GM21381 (cell line): Measurements from ENCODE around the gene CABCOCO1.
A peak's percentile ranks its signal among the peaks of the same experiment; 100 is the strongest.

Experiments
- ATAC-seq: cut with Tn5 transposase; IDR thresholded peaks from one replicate; pipeline ENCODE4 v1.9.1; 2021; ENCODE audit warnings: mild to moderate bottlenecking, moderate library complexity; ENCODE audit not compliant: unreplicated experiment

Gene CABCOCO1

GRCh38 chr10:61752111-61753011 is 89.6 kb downstream of the CABCOCO1 start:
- ATAC-seq = peak; percentile 54

DNA sequence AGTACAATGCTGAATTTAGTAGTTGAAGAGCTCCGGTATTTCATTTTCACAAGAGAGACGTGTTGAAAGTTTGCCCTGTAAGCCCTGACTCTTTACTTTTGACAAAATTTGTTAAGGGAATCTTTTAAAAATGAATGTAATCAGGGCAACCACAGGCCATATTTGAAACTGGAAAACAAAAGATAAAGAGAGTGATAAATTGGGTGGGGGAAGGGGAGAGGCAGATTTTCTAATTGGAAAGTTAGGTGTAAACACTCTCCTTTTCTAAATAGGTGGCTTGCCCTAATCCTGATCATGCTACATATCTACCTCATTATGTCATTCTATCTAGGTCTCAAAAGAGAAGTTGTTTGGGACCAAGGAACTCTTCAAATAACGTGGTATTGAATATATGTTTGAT is 90.7 kb downstream of the CABCOCO1 start:
- ATAC-seq = no peak

GRCh38 chr10:61754587-61755550 is 92.1 kb downstream of the CABCOCO1 start:
- no peak for ATAC-seq

- ATAC-seq = no peak
Observed at GRCh38 chr10:61757001-61757400, 94.3 kb downstream of the CABCOCO1 start.

DNA sequence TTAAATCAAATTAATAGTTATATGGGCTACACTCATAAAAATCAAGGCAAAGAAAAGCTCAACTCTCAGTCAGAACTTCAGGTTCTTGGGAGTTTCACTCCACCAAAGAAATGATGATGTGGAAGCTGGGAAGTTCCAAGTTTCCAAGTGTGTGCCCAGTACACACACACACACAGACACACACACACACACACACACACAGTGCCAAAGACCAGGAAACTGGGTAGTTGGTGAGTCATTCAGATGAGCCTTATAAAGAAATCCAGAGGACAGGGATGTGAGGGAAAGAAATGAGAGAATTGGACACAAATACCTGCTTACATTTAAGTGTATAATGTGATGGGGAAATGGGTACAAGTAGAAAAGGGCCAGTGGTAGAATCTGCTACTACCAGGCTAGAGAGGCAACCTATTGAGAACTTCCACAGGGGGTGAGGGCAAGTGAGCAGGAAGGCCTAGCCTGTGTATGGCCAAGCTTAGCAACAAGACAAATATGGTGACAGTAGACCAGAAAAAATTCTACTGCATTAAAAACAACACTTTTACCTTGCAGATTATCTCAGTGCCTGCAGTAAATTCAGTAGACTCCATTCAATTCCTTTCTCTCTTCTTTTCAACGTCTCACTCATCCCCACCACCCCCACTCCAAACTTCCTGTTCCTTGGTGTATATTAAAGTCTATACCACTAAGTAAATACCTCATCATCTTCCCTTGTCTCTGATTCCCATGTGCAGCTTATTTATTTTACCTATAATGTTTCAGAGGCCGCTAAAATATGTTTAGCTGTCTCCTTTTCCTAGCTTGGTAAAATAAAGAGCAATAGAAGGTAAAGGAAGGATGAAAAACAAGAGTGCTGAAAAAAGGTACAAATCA is 95.0 kb downstream of the CABCOCO1 start:
- ATAC-seq = no peak

GRCh38 chr10:61758433-61758832 is 95.7 kb downstream of the CABCOCO1 start:
- no peak for ATAC-seq

GRCh38 chr10:61759751-61760150 is 97.0 kb downstream of the CABCOCO1 start:
- no peak for ATAC-seq

GRCh38 chr10:61760943-61761824 is 98.5 kb downstream of the CABCOCO1 start:
- ATAC-seq = no peak

DNA sequence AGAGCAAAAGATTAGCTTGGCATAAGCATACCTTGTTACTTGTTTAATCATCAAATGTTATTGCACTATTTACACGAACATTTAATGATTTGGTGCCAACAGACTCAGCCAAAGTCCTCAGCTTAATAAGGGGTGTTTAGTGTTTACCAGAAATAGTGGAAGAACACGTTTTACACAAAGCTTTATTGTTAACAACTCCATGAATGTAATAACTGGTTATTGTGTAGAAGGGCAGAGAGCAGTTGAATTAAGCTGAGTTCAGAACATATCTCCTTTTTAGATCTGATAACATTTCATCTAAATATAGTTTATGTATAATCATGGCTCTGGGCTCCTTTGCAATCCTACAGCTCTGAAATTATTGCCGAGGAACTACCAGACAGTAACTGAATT is 99.1 kb downstream of the CABCOCO1 start:
- ATAC-seq = no peak

DNA sequence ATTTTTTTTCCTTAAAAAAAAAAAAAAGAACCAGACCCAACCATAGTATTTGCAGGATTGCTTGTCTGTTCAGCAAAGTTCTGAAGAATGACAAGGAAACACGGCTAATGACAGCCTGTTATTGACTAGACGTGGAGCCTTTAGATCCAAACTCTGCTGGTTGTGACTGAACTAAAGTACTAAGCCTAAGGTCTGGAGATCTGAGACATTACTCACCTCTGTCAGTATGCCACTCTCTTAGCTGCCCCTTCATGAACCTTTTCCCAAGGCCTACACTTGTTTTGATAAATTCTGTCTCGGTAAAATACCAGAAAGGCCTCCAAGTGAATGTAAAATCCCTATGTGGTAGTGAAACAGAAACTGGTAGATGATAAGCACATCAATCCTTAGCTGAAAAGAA is 101.0 kb downstream of the CABCOCO1 start:
- ATAC-seq = no peak

- ATAC-seq = no peak
Observed at GRCh38 chr10:61764486-61764885, 101.8 kb downstream of the CABCOCO1 start.

DNA sequence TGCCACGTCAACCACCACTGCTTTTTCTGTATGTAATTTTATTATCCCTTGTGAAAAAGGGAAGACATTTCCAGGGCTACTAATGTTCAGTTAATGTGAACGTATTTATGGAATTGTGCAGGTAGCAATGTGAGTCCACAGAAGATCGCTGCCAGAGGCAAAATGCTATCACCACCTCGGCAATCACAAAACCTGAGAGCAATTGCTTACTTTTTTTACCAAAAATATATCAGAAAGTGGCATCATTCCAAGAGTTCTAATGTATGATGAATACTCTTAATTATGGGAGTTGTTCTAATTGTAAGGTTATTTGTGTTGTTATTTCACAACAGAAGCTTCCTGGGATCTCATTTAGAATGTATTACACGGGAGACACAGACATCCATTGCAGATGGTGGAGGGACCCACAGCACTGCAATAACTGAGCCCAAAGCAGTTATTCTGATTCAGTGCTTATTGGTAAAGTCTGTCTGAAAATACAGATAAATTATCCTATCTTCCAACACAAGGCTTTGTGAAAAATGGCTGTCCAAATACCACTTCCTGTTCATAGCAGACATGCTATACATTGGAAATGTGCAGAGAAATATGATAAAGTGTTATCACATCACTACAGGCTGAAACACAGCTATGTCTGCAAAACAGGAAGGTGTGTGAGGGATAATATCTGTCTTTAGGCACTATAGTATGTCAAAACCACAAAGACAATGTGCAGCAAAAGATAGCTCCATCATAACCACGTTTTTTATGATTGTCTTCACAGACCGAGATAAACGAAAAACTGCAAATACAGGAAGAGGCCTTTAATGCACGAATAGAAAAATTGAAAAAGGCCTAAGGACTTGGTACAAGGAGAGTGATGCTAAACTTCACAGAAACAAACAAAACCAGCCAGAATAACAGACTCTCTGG is 102.7 kb downstream of the CABCOCO1 start:
- no peak for ATAC-seq

DNA sequence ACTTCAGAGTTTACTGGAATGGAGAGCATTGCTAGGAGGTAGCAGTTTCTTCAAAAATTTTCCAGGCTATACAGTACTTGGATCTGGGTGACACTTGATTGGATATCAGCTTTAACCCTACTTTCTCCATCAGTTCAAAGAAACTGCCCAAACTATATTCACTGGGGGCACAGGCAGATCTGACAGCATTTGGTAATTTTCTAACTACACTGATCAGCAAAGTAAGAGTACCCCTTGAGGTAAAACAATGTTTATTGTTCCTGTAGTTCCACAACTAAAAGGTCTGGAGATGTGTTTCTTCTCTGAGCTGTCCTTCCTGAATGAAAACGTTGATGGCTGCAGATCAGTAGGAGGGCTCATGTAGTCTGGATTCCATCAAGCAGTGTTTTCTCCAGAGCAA is 104.2 kb downstream of the CABCOCO1 start:
- ATAC-seq = no peak

GRCh38 chr10:61774031-61774430 is 111.3 kb downstream of the CABCOCO1 start:
- ATAC-seq = no peak

GRCh38 chr10:61775111-61775510 is 112.4 kb downstream of the CABCOCO1 start:
- no peak for ATAC-seq

- ATAC-seq = no peak
Observed at GRCh38 chr10:61776615-61777266, 114.0 kb downstream of the CABCOCO1 start.

GRCh38 chr10:61778137-61778536 is 115.4 kb downstream of the CABCOCO1 start:
- ATAC-seq = no peak

GRCh38 chr10:61779276-61779675 is 116.5 kb downstream of the CABCOCO1 start:
- ATAC-seq = no peak
